NCI-H510A treated with DMSO at 0.1 percent for 48 hours (cell line): ENCODE results near the gene MAEA.
"Not testable (repeated sequence)": the region's sequence is repeated elsewhere in the genome, so short reads cannot be mapped to it uniquely, and the experiment has no call there.

ENCODE experiments used
- DNase-seq: peaks from one replicate; lab custom pipeline; 2025; lab: John Stamatoyannopoulos, UW

Gene MAEA

DNA sequence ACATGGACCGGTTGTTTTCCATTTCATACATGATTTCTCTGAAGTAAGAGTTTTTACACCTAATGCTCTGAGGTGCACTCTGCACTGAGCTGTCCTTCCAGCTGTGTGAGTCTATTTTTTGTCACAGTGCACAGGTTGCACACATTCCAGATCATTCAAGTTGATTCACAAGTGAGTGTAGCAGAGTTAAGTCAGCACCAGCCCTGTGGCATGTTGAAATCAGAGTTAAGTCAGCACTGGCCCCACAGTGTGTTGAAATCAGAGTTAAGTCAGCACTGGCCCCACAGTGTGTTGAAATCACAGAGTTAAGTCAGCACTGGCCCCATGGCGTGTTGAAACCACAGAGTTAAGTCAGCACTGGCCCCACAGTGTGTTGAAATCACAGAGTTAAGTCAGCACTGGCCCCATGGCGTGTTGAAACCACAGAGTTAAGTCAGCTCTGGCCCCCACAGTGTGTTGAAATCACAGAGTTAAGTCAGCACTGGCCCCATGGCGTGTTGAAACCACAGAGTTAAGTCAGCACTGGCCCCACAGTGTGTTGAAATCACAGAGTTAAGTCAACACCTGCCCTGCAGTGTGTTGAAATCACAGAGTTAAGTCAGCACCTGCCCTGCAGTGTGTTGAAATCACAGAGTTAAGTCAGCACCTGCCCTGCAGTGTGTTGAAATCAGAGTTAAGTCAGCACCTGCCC, 45.6 kb downstream of the MAEA start:
- DNase-seq: not testable (repeated sequence)

DNA sequence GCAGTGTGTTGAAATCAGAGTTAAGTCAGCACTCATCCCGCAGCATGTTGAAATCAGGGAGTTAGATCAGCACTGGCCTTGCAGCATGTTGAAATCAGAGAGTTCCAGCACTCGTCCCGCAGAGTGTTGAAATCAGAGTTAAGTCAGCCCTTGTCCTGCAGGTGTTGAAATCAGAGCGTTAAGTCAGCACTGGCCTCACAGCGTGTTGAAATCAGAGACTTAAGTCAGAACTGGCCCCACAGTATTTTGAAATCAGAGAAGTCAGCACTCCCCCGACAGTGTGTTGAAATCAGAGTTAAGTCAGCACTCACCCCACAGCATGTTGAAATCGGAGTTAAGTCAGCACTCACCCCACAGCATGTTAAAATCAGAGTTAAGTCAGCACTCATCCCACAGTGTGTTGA, 46.4 kb downstream of the MAEA start:
- no peak for DNase-seq

- DNase-seq: no peak
Observed at GRCh38 chr4:1337376-1337831, 47.7 kb downstream of the MAEA start.

- no peak for DNase-seq
Observed at GRCh38 chr4:1337951-1338751, 48.5 kb downstream of the MAEA start.

DNA sequence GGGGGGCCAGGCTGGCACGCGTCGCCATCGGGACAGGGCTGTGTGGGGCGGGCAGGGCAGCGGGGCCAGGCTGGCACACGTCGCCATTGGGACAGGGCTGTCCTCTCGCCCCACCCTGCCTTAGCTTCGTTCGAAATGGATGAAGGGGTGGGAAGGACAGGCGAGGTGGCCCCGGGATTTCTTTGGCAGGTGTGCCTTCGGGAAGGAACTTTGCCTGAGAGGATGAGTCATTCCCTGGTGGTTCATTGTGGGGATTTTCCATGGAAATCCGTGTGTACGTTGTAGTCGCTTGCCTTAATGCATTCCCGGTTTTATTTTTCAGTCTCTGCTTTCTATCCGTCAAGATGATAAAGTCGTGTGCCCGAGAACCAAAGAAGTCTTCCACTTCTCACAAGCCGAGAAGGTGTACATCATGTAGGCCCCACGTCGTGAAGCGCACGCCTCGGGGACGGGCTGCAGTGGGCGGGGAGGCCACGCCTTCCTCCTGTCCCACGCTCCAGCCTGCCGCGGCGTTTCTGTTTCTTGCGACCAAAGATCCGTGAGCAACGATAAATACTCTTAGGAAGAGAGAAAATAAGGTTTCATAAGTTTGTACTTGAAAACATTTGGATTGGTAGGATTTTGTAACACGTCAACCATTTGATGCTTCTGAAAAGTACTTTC, 49.2 kb downstream of the MAEA start:
- no peak for DNase-seq

- DNase-seq: no peak
Observed at GRCh38 chr4:1339489-1339888, 49.8 kb downstream of the MAEA start.

GRCh38 chr4:1340181-1340747, 50.6 kb downstream of the MAEA start:
- DNase-seq: no peak

DNA sequence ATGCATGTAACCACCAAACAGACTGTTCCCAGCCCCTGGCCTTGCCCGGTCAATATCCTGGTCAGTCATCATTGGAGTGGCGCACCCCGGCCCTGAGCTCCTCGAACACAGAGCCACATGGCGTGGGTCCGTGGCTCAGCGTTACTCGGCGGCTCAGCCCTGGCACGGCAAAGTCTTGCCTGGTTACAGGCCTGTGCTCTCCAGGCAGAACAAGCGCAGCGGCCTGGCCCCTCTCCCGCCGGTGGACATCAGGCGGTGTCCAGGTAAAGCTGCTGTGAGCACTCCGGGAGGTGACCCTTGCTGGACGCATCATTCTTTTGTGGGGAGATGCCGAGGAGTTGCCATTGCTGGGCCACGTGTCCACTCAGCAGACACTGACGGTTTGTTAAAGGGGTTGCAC, 51.2 kb downstream of the MAEA start:
- no peak for DNase-seq

- DNase-seq: no peak
Observed at GRCh38 chr4:1342003-1342402, 52.3 kb downstream of the MAEA start.

GRCh38 chr4:1344696-1345095, 55.0 kb downstream of the MAEA start:
- no peak for DNase-seq

DNA sequence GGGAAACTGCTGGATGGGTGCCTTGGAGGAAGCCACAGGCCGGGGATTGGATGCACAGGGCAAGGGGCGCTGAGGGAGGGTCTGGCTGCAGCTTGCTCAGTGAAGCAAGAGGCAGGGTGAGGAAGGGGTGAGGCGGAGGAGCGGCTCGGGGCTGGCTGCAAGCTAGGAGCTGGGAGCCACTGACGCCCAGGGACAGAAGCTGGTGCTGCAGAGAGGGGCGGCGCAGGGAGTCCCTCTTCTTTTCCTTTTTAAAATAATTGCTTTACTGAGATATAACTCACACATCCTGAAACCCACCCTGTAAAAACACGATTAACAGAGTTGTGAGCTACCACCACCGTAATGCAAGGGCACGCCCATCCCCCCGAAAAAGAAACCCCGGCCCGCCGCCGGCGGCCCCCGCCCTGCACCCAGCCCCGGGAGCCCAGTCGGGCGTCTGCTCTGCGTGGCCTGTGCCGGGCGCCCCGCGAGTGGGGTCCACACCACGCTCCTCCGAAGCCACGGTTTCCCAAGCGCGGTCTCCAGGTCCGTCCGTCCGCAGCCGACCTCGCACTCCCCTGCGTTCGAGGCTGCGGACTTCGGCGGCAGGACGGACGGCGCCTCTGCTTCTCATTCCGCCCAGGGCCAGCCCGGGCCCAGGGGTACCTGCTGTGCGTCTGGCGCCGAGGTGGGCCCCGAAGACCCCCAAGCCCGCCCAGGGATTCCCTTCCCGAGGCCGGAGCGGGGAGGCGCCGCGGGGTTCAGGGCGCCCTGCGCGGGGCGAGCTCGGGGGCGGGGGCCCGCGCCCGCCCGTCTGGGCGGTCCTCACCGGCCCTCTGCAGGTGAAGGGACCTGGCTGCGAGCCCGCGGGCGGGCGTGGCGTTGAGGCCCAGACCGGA, 56.5 kb downstream of the MAEA start:
- DNase-seq: no peak

- DNase-seq: peak; percentile 88
Observed at GRCh38 chr4:1346781-1347409, 57.2 kb downstream of the MAEA start, which contains the start of gene UVSSA. Gene UVSSA, plus strand, starts transcription at chr4:1347208. Its CDS starts 884 bp downstream, at chr4:1348092.

- peak; percentile 19 for DNase-seq
Observed at GRCh38 chr4:1347410-1347864, 57.7 kb downstream of the MAEA start.

DNA sequence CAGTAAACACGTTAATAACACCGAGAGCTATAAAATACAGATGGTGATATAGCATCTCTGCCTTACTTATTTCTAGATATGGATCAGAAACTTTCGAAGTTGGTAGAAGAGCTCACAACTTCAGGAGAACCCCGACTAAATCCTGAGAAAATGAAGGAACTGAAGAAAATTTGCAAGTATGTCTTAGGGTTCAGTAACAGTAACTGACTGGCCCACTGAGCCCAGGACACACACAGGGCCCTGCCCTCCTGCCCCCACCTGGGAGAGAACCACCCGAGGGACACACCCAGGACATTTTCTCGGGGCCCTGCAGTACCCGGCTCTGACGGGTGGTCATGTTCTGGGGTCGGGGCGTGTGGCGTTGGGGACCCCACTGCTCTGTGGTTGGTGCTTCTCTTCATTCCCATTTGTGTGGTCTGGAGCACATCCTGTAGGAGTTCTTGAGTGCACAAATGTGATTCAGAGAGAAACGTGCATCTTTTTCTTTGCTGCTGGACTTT, 58.4 kb downstream of the MAEA start:
- DNase-seq: no peak

DNA sequence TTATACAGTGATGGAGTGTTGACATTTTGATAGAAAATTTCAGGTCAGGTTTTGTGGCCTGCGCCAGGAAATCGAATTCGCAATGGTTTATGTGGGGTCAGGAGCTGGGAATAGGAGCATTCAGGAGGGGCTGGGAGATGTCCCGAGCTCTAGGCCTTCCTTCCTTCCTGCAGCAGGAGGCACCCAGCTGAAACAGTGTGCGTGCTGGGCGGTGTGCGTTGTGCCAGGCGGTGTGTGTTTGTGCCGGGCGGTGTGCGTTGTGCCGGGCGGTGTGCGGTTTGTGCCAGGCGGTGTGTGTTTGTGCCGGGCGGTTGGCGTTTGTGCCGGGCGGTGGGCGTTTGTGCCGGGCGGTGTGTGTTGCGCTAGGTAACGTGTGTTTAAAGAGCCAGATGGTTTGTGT, 59.1 kb downstream of the MAEA start:
- DNase-seq: no peak

DNA sequence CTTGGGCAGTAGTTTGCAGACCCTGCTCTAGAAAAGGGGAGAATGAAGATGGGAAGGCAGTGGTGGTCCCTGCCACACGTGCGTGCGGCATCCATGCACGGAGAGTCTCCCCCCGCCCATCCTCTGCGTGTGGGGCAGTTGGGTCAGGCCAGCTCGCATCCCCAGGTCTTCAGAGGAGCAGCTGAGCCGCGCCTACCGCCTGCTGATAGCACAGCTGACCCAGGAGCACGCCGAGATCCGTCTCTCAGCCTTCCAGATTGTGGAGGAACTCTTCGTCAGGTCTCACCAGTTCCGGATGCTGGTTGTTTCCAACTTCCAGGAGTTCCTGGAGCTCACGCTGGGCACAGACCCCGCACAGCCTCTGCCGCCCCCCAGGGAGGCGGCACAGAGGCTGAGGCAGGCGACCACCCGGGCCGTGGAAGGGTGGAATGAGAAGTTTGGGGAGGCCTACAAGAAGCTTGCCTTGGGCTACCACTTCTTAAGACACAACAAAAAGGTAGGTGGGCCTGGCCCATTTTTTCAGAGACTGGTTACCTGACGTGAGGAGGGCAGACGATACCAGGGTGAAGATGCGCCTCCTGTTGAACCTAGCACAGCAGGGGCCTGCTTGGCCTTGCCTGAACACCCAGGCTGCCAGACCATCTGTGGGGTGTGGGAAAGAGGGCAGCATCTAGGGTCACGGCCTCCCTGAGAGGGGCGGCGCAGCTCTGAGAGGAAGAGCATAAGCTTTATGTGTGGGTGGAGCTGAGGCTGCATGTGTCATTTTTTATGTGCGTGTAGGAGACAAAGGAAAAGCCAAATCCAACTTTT, 59.9 kb downstream of the MAEA start:
- no peak for DNase-seq

DNA sequence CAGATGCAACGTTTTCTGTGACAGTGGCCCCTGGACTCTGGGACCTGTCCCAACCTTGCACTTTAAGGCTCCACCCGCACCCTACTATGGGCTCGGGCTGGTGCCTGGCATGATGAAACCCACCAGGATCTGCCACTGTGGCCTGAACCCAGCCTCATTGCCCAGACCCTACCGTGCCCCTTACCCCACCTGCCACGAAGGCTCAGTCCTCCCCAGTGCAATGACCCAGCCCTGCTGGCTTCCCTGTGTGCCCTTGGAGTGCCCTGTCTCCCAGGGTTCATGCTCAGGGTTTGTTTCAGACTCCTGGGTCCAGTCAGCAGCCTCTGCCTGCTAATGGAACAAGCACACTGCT, 60.5 kb downstream of the MAEA start:
- DNase-seq: no peak

DNA sequence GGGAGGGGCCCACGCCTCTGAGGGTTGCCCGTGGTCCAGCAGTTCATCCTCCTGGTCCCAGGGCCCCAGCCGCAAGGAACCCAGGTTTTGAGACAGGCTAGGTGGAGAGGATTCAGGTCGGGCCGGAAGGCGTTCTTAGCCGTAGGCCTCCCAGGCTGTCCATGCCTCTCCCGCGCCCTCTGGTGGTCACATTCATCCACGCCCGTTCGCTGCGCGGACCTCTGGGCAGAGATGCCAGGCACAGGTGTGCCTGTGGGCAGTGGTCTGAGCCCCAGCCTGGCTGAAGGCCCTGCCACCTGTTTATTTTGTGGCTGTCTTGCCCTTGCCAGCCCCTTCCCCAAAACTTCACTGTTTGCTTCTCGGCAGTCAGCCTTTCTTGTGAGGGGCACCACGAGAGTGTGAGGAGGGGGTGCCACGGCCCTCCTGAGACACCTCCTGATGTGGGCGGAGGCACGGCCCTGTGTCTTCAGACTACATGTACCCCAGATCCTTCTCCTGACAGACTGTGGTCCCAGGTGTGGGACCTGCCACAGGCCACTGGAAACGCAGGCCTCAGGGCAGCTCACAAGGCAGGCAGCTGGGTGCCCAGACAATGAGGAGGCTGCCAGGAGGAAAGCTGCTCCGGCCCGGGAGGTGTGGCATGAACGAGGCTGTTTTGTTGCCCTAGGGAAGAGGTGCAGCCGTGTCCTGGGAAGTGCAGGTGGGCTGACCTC, 62.3 kb downstream of the MAEA start:
- peak; percentile 56 for DNase-seq

DNA sequence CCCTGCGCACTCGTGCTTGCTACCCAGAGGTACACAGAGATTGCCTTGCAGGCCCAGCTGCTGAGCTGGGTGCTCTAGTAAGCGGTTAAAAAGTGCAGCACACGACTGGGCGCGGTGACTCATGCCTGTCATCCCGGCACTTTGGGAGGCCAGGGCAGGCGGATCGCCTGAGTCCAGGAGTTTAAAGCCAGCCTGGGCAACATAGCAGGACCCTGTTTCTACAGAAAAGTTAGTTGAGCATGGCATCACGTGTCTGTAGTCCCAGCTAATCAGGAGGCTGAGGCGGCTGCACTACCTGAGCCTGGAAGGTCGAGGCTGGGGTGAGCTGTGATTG, 62.8 kb downstream of the MAEA start:
- no peak for DNase-seq
